Measurements from ENCODE around the gene ELP4. TPM values are rescaled to one million over a fixed set of nuclear protein-coding genes. Genes with fewer than 3 reads are reported as not detected.
A peak's percentile ranks its signal among the peaks of the same experiment; 100 is the strongest.

Gene ELP4
- total RNA-seq, 4 donors from 2014 or later: 28.5 to 37.6 (median 32.3) TPM

DNA sequence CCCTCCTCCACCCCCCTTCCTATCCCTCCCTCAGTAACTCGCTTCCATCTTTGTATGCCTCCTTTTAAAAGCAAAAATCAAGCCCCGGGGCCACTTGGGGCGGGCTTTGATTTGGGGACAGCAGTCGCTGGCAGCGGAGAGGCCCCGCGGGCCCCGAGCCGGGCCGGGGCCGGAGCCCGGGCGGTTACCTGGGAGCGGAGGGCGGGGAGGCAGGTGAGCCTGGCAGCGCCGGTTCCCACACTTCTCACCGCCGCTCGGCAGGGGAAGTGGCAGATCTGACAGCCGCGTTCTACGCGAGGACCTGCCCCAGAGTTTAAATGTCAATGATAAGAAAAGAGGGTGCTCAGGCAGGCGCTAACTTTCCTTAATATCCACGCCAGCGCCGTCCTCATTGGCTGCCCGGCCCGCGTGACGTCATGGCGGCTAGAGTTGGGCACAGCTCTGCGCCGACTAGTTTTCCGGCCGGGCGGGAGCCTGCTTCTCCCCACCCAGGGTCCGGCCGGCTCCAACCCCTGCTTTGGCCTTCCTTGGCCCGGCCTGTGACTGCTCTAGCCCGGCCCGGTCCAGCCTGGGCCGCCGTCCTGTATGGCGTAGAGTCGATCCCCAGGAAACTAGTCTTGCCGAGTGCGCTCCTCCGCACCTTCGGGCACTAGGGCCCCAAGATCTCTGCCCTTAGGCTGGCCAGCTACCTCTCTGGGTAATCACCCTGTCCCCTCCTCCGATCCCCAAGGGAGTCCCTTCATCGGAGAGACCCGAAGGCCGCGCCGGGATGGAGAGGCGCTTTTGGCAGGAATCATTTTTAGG, 308.3 kb downstream of the ELP4 start:
- Histone ChIP-seq H3K27me3 (peaks cover 100% of the 10 kb centered on the region), H3K9me3 (no peaks in the 10 kb centered on the region), H3K4me3 (peak overlapping the region; percentile 45), H3K36me3 (no peaks in the 10 kb centered on the region), H3K27ac (no peak overlapping the region), H3K4me1 (peaks cover 63% of the 10 kb centered on the region)
- 6% methylated on average over 17 of the region's 58 CpGs for WGBS
- no peak for TF ChIP-seq EP300 (IDR thresholded peaks at IDR 0.05)
- DNase-seq (ENCODE audit: low spot score in 2 of 2): no peak

DNA sequence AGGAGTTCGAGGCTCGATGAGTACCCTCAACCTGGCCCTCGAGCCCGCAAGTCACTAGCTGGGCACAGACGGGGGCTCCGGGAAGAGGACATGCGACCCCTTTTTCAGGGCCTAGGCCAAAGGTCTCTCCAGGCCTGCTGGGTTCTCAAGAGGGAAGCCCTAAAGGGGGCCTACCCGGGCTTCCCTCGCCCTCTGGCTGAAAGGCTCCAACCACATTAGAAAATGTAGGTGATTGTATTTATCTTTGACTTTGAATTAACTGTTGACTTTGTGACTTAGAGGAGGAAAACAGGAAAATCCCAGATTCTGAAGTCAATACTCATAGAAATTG, 308.8 kb downstream of the ELP4 start:
- peaks cover 100% of the 10 kb centered on the region for H3K27me3 ChIP-seq
- H3K4me1 ChIP-seq: peaks cover 57% of the 10 kb centered on the region
- no peak for DNase-seq (ENCODE audit: low spot score in 2 of 2)
- no peaks in the 10 kb centered on the region for H3K9me3 ChIP-seq
- TF ChIP-seq, protein P1, sequence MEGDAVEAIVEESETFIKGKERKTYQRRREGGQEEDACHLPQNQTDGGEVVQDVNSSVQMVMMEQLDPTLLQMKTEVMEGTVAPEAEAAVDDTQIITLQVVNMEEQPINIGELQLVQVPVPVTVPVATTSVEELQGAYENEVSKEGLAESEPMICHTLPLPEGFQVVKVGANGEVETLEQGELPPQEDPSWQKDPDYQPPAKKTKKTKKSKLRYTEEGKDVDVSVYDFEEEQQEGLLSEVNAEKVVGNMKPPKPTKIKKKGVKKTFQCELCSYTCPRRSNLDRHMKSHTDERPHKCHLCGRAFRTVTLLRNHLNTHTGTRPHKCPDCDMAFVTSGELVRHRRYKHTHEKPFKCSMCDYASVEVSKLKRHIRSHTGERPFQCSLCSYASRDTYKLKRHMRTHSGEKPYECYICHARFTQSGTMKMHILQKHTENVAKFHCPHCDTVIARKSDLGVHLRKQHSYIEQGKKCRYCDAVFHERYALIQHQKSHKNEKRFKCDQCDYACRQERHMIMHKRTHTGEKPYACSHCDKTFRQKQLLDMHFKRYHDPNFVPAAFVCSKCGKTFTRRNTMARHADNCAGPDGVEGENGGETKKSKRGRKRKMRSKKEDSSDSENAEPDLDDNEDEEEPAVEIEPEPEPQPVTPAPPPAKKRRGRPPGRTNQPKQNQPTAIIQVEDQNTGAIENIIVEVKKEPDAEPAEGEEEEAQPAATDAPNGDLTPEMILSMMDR (IDR thresholded peaks at IDR 0.05): no peak
- TF ChIP-seq POLR2A (IDR thresholded peaks at IDR 0.05) (no peak), POLR2AphosphoS5 (IDR thresholded peaks at IDR 0.05) (no peak), EP300 (IDR thresholded peaks at IDR 0.05) (no peak)
- no peak overlapping the region for H3K4me3 ChIP-seq
- 20% methylated on average over 9 of the region's 9 CpGs for WGBS
- no peaks in the 10 kb centered on the region for H3K36me3 ChIP-seq
- no peak overlapping the region for H3K27ac ChIP-seq

- no peak for TF ChIP-seq POLR2AphosphoS5 (IDR thresholded peaks at IDR 0.05)
- TF ChIP-seq, protein P1 (IDR thresholded peaks at IDR 0.05): no peak
- no peak for TF ChIP-seq POLR2A (IDR thresholded peaks at IDR 0.05)
- TF ChIP-seq EP300 (IDR thresholded peaks at IDR 0.05): no peak
- H3K4me3 ChIP-seq: no peak overlapping the region
- no peak for DNase-seq (ENCODE audit: low spot score in 2 of 2)
- no peaks in the 10 kb centered on the region for H3K36me3 ChIP-seq
- no peaks in the 10 kb centered on the region for H3K9me3 ChIP-seq
- WGBS: 33% methylated on average over 11 of the region's 26 CpGs
- H3K27ac ChIP-seq: no peak overlapping the region
- peaks cover 100% of the 10 kb centered on the region for H3K27me3 ChIP-seq
- H3K4me1 ChIP-seq: peaks cover 52% of the 10 kb centered on the region
These were observed 309.3 kb downstream of the ELP4 start for GRCh38 chr11:31818874-31819331.

DNA sequence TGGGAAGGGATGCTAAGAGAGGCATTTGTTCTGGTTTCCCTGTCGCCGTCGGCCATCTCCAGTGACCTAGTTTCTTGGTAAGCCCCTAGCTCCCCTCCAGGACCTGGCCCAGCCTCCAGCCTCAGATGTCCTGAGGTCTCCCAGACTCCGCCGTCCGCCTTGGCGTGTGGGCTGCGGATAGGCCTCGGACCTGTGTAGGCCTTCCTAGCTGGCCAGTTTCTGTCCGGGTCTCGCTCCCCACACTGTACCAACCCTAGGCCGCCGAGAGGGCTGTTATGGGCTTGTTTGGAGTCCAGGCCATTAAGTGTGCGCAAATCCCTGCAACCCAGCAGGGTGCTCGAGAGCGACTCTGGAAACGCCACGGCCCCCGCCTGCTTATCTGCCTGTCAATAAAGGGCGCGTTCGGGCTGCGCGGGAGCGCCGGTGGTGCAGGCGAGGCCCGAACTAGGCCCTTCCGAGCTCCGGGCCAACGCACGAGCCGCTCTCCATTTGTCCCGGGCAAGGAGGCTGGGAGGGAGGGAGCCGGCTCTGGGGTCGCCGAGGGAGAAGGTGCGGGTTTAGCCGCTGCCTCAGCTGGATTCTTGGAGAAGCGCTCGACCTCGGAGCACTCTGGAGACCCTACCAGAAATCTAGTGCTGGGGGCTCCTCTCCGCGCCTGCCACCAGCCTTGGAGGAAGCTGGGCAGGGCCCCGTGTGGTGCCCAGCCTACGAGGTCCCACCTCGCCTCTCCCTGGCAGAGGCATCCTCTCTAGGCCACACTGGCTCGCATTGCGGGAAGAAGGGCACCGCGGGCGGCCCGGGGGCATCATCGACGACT, 310.3 kb downstream of the ELP4 start:
- no peaks in the 10 kb centered on the region for H3K36me3 ChIP-seq
- no peak overlapping the region for H3K4me3 ChIP-seq
- peaks cover 100% of the 10 kb centered on the region for H3K27me3 ChIP-seq
- no peak overlapping the region for H3K27ac ChIP-seq
- 46% methylated on average over 15 of the region's 55 CpGs for WGBS
- TF ChIP-seq, protein P1 (IDR thresholded peaks at IDR 0.05): no peak
- no peak for TF ChIP-seq EP300 (IDR thresholded peaks at IDR 0.05)
- no peak for TF ChIP-seq POLR2AphosphoS5 (IDR thresholded peaks at IDR 0.05)
- TF ChIP-seq POLR2A (IDR thresholded peaks at IDR 0.05): no peak
- peaks cover 44% of the 10 kb centered on the region for H3K4me1 ChIP-seq
- no peak for DNase-seq (ENCODE audit: low spot score in 2 of 2)
- no peaks in the 10 kb centered on the region for H3K9me3 ChIP-seq

DNA sequence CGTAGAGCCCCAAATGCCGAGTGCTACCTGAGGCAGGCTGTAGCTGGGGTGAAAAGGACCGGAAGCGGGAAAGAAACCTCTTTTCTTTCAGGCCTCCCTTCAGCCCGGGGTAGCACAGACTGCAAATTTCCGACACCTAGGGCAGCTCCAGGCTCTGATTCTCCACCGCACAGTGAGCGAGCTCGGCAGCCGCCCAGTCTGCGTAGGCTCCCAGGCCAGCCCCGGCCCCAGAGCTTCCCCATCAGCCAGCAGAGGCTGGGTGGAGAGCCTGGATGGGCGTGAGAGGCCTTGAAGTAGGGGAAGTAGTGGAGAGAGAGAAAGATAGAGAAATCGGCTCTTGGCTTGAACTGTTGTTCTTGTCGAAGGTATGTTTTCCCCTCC, 310.9 kb downstream of the ELP4 start:
- WGBS: 13% methylated on average over 13 of the region's 15 CpGs
- TF ChIP-seq POLR2A (IDR thresholded peaks at IDR 0.05): no peak
- TF ChIP-seq, protein P1 (IDR thresholded peaks at IDR 0.05): no peak
- TF ChIP-seq EP300 (IDR thresholded peaks at IDR 0.05): no peak
- TF ChIP-seq POLR2AphosphoS5 (IDR thresholded peaks at IDR 0.05): no peak
- Histone ChIP-seq H3K9me3 (no peaks in the 10 kb centered on the region), H3K4me1 (peaks cover 46% of the 10 kb centered on the region), H3K27ac (no peak overlapping the region), H3K36me3 (no peaks in the 10 kb centered on the region), H3K4me3 (no peak overlapping the region), H3K27me3 (peaks cover 100% of the 10 kb centered on the region)
- no peak for DNase-seq (ENCODE audit: low spot score in 2 of 2)
